Endothelial cell of hepatic sinusoid (primary cell): ENCODE data around the gene PPP1R37.
"Not testable (repeated sequence)": the region's sequence is repeated elsewhere in the genome, so short reads cannot be mapped to it uniquely, and the experiment has no call there.

Experiments used
- in situ Hi-C: cut with HindIII; loops from 2 replicates; pipeline ENCODE4 v1.10.0; 2017; ENCODE audit warnings: low sequenced_read_pairs

The PPP1R37 gene

DNA sequence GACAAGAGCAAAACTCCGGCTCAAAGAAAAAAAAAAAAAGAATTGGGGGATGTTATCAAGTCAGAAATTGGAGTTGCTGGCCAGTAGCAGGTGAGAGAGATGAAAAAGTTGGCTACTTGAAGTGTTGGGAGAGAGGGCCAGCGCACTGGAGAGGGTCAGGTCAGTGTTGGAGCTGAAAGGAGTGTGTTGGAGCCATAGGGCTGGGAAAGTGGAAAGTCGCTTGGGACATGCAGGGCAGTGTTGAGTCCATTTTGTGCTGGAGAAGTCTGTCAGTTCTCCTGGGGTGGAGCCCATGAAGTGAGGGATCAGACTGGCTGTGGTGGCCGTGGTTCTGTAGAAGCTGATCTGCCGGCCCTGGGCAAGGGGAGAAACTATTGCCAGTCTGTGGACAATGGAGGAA lies 1.7 kb downstream of the PPP1R37 start:
- in situ Hi-C loops, result no loop called here

DNA sequence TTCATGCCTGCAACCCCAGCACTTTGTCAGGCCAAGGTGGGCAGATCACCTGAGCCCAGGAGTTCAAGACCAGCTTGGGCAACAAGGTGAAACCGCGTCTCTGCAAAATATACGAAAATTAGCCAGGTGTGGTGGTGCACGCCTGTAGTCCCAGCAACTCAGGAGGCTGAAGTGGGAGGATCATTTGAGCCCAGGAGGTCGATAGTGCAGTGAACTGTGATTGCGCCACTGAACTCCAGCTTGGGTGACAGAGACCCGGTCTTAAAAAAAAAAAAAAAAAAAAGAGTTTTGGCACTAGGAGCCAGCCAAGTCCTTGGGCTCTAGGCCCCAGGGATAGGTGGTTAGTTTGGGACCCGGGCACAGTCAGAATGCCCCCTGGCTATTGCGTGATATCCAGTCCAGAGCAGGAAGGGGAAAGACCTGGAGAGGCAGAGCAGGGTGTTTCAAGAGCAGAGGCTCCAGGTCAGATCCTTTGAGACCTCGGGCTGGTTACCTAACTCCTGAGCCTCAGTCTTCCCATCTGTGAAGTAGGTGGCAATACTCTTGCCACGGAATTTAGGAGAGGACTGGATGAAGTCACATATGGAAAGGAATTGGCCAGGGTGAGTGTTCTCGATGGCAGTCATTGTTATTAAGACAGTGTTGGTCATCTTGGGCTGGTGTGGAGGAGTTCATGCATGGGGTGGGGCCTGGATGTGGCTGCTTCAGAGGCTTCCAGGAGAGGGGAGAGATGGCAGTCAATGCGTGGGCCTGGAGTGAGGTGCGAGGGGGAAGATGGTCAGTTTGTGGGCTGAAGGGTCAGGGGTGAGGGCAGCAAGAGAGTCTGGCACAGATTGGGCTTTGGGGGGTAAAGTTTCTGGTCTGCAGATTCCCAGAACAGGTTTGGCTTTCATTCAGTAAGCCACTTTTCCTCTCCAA lies 2.8 kb downstream of the PPP1R37 start:
- in situ Hi-C loops, result no loop called here

DNA sequence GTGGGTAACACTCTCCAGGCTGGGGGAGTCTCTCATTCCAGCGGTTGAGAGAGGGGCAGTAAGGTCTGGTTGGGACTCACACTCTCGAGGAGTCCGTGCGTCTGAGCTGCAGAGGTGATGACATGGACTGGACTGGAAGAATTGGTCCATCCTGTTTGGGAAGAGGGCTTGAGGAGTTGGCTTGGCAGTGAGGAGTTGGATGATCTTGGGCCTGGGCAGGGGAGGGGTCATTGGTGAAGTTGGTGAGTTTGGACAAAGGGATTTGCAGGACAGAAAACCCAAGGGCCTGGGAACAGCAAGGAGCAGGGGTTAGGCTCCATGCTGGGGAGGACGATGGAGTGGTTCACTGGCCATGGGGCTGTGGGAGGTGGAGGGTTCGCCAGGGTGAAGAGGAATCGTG lies 3.7 kb downstream of the PPP1R37 start:
- in situ Hi-C loops, result no loop called here

GRCh38 chr19:45097450-45097775 lies 4.4 kb downstream of the PPP1R37 start:
- in situ Hi-C loops, result no loop called here

GRCh38 chr19:45097776-45098520 lies 5.0 kb downstream of the PPP1R37 start:
- in situ Hi-C loops, result no loop called here

DNA sequence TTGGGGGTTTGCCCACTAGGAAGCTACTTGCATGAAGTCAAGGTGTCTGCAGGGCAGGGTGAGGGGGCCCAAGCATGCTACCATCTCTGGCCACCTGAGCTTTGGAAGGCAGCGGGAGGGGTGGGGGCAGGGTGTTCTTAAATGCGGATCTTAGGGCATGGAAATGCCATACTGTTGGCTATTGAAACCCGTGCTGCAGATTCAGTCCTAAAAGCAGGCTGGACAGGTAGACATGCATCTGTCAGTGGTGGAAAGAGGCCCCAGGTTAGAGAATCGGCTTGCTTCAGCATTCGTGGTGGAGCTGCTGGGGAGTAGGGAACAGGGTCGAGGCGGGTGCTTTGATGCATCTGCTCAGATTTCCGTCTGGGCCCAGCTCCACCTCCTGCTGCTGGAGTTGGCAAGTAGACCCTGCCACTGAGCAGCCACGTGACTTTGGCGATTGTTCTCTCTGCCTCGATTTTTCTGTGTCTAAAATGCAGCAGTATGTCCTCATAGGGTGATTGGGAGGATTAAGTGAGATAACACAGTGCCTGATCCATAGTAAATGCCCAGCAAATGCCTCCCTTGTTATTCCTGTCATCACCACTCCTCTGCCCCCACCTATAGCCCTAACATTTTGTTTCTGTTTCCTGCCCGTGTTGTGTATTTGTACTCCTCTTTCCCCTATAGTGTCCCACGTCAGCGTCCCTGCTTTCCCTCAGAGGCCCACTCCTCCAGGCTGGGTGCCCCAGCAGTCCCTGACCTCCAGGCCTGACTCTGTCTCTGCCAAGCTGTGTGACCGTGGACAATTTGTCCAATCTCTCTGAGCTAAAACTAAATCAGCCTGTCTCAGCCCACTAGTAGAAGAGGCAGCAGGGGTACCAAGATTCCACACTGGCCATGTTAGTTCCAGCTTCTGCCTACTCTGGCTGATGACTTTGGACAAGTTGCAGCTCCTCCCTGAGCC lies 5.8 kb downstream of the PPP1R37 start:
- in situ Hi-C loops, result no loop called here

DNA sequence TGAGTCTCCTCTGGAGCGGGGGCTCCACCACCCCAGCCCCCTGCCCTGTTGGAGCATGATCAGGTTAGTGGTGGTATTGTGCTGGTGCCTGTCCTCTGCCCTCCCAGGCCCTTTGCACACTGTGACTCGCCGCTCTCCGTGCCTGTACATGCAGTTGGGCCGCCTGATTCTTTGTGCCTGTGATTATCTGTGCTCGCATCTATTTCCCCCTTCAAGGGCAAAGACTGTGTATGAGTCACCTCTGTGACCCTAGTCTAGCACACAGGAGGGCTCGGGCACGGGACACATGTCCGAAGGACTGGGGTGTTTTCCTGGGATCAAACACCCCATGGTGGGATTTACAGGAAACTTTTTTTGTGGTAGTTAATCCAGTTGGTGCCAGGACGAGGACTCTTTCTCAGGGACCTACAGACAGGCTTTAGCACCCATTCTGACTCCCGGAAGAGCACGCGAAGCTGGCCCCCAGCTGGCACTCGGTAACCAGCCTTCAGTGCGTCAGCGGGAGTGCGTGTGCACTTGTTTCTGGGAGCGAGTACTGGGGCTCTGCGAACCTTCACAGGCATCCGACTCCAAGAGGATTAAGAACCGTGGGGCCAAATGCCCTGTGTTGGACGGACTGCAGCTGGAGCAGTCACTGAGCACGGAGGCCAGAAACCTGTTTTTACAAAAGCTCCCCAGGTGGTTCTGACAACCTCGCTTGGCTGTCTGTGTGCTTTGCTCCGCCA lies 6.7 kb downstream of the PPP1R37 start:
- in situ Hi-C loops, result no loop called here

- in situ Hi-C loops, result no loop called here
Measured at GRCh38 chr19:45100201-45100600, 7.2 kb downstream of the PPP1R37 start.

DNA sequence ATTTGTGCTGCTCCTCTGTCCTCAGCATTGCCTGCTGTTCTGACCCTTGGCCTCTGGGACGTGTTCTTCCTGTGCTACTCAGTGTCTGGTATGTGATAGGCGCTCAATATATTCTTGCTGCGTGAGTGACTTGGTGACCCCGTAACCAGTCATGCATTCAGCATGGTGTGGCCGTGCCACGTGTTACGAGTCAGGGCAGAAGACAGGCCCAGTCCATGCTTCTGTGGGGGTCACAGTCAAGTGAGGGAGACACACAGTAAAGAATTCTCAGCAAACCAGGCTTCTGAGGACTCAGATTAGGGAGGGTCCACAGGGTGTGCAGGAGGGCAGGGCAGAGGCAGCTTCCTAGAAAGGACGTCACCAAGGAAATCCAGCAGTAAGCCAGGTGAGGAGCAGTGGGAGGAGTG lies 7.9 kb downstream of the PPP1R37 start:
- in situ Hi-C loops, result no loop called here

DNA sequence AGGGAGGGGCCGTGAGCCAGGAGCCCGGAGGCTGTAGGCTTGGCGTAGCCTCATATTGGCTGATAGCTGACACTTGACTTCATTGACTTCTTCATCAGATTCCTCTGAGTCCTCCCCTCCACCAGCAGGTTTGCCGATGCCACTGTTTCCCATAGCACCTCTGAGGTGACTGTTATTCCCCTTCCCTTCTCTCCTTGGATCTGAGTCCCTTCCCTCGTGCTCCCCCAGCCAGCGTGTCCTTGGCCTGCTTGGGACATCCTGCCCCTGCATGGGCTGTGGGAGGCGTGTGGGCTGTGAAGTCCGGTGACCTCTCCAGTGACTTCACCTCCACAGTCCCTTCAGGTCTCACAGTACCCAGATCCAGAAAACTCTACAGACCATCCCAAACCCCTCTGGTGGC lies 8.8 kb downstream of the PPP1R37 start:
- in situ Hi-C loops, result no loop called here

DNA sequence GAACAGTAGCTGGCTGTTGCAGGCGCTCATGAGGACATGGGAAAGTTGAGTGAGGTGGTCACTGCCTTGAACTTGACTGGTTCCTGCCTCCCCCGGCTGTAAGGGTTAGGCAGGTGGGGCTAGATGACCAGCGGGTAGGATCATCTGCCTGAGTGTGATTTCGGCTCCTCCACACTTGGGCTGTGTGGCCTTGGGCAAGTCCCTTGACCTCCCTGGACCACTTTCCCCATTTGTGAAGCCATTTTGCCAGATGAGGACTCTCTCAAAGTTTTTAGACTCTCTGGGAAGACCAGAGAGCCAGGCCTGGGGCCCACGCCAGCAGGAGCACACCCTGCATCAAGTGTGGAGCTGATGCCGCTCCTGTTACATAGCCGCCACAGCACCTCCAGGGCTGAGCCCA lies 9.5 kb downstream of the PPP1R37 start:
- in situ Hi-C loops, result no loop called here

- in situ Hi-C loops, result no loop called here
Measured at GRCh38 chr19:45103156-45103507, 10.2 kb downstream of the PPP1R37 start.

- in situ Hi-C loops, result no loop called here
Measured at GRCh38 chr19:45103508-45104319, 10.7 kb downstream of the PPP1R37 start.

GRCh38 chr19:45104658-45105349 lies 11.8 kb downstream of the PPP1R37 start:
- in situ Hi-C loops, result no loop called here

GRCh38 chr19:45106363-45106762 lies 13.4 kb downstream of the PPP1R37 start:
- in situ Hi-C loops, result not testable (repeated sequence)

DNA sequence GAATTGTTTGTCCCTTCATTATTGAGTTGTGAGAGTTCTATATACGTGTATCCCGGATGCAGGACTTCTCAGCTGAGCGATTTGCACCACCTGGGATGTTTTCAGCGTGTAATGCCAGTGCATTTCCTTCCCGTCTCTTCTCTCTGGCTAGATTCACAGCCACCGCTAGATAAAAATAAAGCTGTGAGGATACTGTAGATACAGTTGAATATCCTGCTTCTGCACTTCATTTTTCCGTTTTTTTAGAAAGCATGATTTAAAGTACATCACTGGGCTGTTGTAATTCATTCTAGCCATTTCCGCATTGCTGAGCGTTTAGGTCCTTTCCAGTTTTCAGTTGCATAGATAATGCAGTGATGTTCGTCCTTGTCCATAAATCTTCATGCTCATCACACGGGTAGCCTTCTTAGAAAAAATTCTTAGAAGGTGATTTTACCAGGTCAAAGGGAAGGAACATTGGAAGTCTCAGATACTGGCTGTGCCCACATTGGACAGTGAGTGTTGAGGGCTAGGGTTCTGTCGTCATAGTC lies 14.7 kb downstream of the PPP1R37 start:
- in situ Hi-C loops, result no loop called here

DNA sequence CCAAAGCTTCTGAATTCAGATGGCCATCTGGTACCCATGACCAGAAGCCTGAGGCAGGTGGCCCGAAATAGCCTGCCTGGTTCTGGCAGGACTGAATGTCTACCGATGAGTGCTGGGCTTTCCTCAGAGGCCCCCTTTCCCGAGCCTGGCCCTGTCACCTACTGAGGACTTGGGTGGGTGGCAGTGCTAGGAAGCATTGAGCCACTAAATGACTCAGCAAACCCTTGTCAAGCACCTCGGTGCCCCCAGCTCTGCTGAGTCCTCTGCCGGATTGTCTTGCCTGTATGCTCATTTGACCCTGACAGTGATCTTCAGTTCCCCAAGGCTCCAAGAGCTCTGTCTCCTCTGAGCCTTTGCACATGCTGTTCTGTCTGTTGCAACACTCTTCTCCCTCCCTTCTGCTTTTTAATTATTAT lies 17.9 kb downstream of the PPP1R37 start:
- in situ Hi-C loops, result no loop called here

GRCh38 chr19:45112111-45112827 lies 19.3 kb downstream of the PPP1R37 start:
- in situ Hi-C loops, result no loop called here
